Breast epithelium (tissue), 4 donors: ENCODE data around the gene KCNG3. TPM values are rescaled to one million over a fixed set of nuclear protein-coding genes. Genes with fewer than 3 reads are reported as not detected.
A peak's percentile ranks its signal among the peaks of the same experiment; 100 is the strongest.

ENCODE experiments used
- DNase-seq, 2 donors: peaks; one replicate each; pipeline ENCODE4 v3.0.0-alpha.2; 2019; ENCODE audit warnings: low spot score in 2 of 2
- H3K27ac ChIP-seq, 2 donors: fragments of 200-600 bp; sonication (generic) in 1 of 2; one replicate each; pipeline ENCODE4 v1.5.1; 2016 to 2019; ENCODE audit warnings: mild to moderate bottlenecking in 1 of 2
- H3K27me3 ChIP-seq, 2 donors: fragments of 200-600 bp; sonication (generic) in 1 of 2; one replicate each; pipeline versions ENCODE4 v1.5.1 to v1.6.0; 2017 to 2019; ENCODE audit warnings: control low read depth in 1 of 2, mild to moderate bottlenecking in 1 of 2
- H3K36me3 ChIP-seq: fragments of 200-600 bp; one replicate; pipeline ENCODE4 v1.5.1; 2019
- H3K4me1 ChIP-seq, 2 donors: fragments of 200-600 bp; sonication (generic); one replicate each; pipeline ENCODE4 v1.5.1; 2016 to 2019; ENCODE audit warnings: control low read depth in 1 of 2
- H3K4me3 ChIP-seq, 3 donors: fragments of 200-600 bp; sonication (generic); 1 replicate in 2 of 3; 2 replicates in 1 of 3; pipeline ENCODE4 v1.5.1; 2016 to 2019; ENCODE audit warnings: mild to moderate bottlenecking in 3 of 3, moderate library complexity in 2 of 3
- H3K9me3 ChIP-seq, 2 donors: fragments of 200-600 bp; sonication (generic) in 1 of 2; one replicate each; pipeline ENCODE4 v1.5.1; 2016 to 2019; ENCODE audit warnings: control low read depth in 1 of 2
- CTCF ChIP-seq, 3 donors: fragments of 450-650 bp; IDR thresholded peaks; one replicate each; pipeline ENCODE4 v1.5.1; 2016 to 2017; ENCODE audit warnings: antibody characterized with exemption in 3 of 3, mild to moderate bottlenecking in 3 of 3, moderate library complexity in 3 of 3
- POLR2A ChIP-seq: fragments of 450-650 bp; IDR thresholded peaks from one replicate; pipeline ENCODE4 v1.6.1; 2016; ENCODE audit warnings: antibody characterized with exemption, mild to moderate bottlenecking, moderate library complexity
- POLR2AphosphoS5 ChIP-seq, 3 donors: sonication (generic); formaldehyde crosslinking; IDR thresholded peaks; one replicate each; pipeline ENCODE4 v1.6.1; 2017; ENCODE audit warnings: antibody characterized with exemption in 3 of 3
- intact Hi-C: fragments of 100-400 bp; cut with DNase I; formaldehyde crosslinking; loops from one replicate; pipeline ENCODE4 v1.15.1; 2023; ENCODE audit warnings: low total_unique reads
- total RNA-seq, 3 donors: library from RNA; depleted of rRNA; stranded (reverse); fragments of >200 nt; gene quantifications; one replicate each; pipeline ENCODE4 v1.1.0, GENCODE V29; 2016

The KCNG3 gene
- total RNA-seq, 3 donors from 2014 or later: 0.33 TPM; not detected in 2

DNA sequence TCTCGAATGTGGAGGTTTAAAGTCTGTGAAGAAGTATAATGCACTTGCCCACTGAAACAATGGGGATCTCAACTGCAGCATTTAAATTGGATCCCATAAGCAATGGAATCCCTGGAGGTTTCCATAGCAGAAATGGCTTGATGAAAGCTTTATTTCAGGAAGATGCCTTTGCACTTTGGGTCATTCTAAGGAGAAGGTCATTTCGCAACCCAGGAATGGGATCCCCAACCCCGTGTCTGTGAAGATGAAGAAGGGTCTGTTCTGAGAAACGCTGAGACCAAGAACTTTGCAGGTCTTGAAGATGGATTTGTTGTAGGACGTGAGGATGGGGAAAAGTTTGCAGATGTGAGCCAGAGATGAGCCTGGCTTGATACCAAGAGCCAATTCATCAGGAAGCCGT, 1.8 kb upstream of the KCNG3 start:
- intact Hi-C loops: no loop called here
- Histone ChIP-seq H3K4me3 (no peak overlapping the region), H3K4me1 (peaks cover 0 to 5% of the 10 kb centered on the region in 2 donors), H3K9me3 (no peaks in the 10 kb centered on the region), H3K27ac (no peak overlapping the region), H3K27me3 (peaks cover 4 to 5% of the 10 kb centered on the region in 2 donors), H3K36me3 (no peaks in the 10 kb centered on the region)
- TF ChIP-seq POLR2A (no peak), POLR2AphosphoS5 (IDR thresholded peaks at IDR 0.05) (no peak), CTCF (IDR thresholded peaks at IDR 0.05) (no peak)
- no peak for DNase-seq

DNA sequence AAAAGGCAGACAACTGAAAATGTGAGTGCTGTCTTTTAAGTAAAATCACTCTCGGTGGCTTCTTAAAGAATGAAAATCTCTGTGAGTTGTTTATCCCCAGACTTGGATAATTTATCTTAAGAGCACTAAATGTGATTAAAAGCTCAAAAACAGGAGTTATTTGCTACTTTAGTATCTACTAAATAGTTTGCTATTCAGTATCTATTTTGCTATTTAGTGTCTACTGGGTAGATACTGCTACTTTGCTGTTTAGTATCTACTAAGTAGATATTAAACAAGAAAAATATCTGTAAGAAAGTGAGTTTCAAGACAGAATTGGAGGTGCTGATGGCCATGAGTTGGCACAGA, 1.4 kb upstream of the KCNG3 start:
- H3K27ac ChIP-seq: no peak overlapping the region
- no peak for DNase-seq
- peaks cover 4 to 5% of the 10 kb centered on the region in 2 donors for H3K27me3 ChIP-seq
- no peak for TF ChIP-seq CTCF (IDR thresholded peaks at IDR 0.05)
- peak overlapping the region in 2 of 3 donors; percentile 67 to 78 for H3K4me3 ChIP-seq
- intact Hi-C loops: no loop called here
- H3K9me3 ChIP-seq: no peaks in the 10 kb centered on the region
- H3K4me1 ChIP-seq: peaks cover 0 to 5% of the 10 kb centered on the region in 2 donors
- H3K36me3 ChIP-seq: no peaks in the 10 kb centered on the region

GRCh38 chr2:42494355-42495233, 812 bp upstream of the KCNG3 start:
- peak overlapping the region in 1 of 2 donors; percentile 36 for H3K27ac ChIP-seq
- peak overlapping the region; percentile 45 to 78 (median 67) for H3K4me3 ChIP-seq
- intact Hi-C loops: loop anchor here (5.0 kb wide), 1 partner anchor 168 kb away; no protein-coding TSS in a partner anchor
- peak; percentile 65 to 74 (median 74) for TF ChIP-seq CTCF (IDR thresholded peaks at IDR 0.05)
- TF ChIP-seq POLR2AphosphoS5 (IDR thresholded peaks at IDR 0.05): no peak
- peaks cover 0 to 5% of the 10 kb centered on the region in 2 donors for H3K4me1 ChIP-seq
- DNase-seq: peak; percentile 50 to 70
- peaks cover 4 to 5% of the 10 kb centered on the region in 2 donors for H3K27me3 ChIP-seq
- H3K9me3 ChIP-seq: no peaks in the 10 kb centered on the region
- no peaks in the 10 kb centered on the region for H3K36me3 ChIP-seq

- H3K4me3 ChIP-seq: peak overlapping the region; percentile 45 to 78 (median 67)
- TF ChIP-seq POLR2A: no peak
- no peak for TF ChIP-seq CTCF (IDR thresholded peaks at IDR 0.05)
- no peak for TF ChIP-seq POLR2AphosphoS5 (IDR thresholded peaks at IDR 0.05)
- H3K36me3 ChIP-seq: no peaks in the 10 kb centered on the region
- no peak for DNase-seq
- intact Hi-C loops: loop anchor here (5.0 kb wide), 1 partner anchor 169 kb away; no protein-coding TSS in a partner anchor
- H3K4me1 ChIP-seq: peaks cover 0 to 5% of the 10 kb centered on the region in 2 donors
- peaks cover 4 to 5% of the 10 kb centered on the region in 2 donors for H3K27me3 ChIP-seq
- H3K27ac ChIP-seq: no peak overlapping the region
- H3K9me3 ChIP-seq: no peaks in the 10 kb centered on the region
Measured at GRCh38 chr2:42492691-42493467, 903 bp downstream of the KCNG3 start.

GRCh38 chr2:42488297-42488696, 5.5 kb downstream of the KCNG3 start:
- H3K27ac ChIP-seq: no peak overlapping the region
- intact Hi-C loops: no loop called here

More at GRCh38 chr2:42488297-42488696, 5.5 kb downstream of the KCNG3 start:
- H3K9me3 ChIP-seq: no peaks in the 10 kb centered on the region
- DNase-seq: no peak
- peaks cover 1 to 2% of the 10 kb centered on the region in 2 donors for H3K27me3 ChIP-seq
- no peak for TF ChIP-seq CTCF (IDR thresholded peaks at IDR 0.05)
- no peak for TF ChIP-seq POLR2A
- no peak for TF ChIP-seq POLR2AphosphoS5 (IDR thresholded peaks at IDR 0.05)
- H3K4me3 ChIP-seq: no peak overlapping the region
- no peaks in the 10 kb centered on the region for H3K36me3 ChIP-seq
- peaks cover 0 to under 1% of the 10 kb centered on the region in 2 donors for H3K4me1 ChIP-seq
